Activated CD4-positive, CD25-positive, alpha-beta regulatory T cell treated with anti-CD3 and anti-CD28 coated beads, Interleukin-2, amount 50 U/mL, for 72 hours (primary cell): ENCODE measurements around the gene FKBP10.

Source experiments
- DNase-seq: peaks from one replicate; pipeline ENCODE4 v3.0.0; 2021

Gene FKBP10

DNA sequence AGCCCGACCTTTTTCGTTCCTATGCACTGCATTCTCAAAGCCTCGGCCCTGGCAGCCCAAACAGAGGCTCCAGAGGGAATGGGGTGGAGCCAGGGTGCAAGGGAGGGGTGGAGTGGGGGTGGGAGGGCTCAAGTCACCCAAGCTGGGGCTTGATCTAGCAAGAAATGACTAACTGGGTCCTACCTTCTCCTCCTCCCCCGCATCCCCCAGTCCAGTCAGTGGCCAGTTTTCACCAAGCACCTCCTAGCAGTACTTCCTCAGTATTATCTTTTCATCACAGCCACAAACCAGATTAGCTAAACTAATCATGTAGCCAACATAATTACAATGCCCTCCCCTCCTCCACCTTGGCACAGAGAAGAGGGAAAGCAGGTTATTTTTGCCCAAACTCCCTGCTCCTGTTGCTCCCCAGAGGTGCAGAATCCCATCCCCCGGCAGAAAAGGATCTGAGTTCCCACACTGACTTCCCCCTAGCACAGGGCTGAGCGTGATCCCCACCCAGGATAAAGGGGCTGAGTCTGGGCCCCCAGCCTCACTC, 28.5 kb upstream of the FKBP10 start:
- no peak for DNase-seq

DNA sequence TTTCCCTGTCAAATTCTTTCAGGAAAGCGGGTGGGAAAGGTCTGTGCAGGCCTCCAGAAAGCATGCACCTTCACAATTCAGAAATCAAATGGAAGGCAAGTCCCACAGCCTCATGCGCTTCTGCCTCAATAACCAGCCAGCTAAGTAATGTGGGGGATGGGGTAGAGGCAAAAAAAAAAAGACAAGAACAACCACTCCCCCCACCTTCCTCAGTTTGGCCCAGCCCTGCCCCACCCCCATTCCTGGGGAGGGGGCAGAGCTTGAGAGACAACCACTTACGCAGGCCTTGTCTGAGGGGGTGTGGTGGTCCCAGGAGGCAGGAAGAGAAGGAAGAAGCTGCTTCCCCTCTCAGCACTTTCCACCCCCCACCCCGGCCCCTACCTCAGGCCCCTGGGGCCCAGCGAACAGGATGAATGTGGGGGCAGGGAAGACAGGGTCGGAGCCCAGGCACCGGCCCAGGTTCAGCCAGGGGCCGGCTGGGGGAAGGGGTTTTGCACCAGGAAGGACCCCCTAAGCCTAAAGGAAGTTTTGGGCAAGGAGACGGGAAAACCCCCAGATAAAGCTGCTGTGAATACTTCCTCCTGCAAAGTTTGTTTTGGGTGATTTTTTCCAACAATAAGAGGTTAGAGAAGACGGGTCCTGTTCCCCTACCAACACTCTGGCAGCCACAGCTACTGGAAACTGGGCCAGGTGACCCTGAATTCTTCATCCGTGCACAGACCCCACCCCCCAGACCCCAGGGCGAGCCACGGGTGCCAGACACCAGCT, 27.5 kb upstream of the FKBP10 start:
- DNase-seq = no peak

DNA sequence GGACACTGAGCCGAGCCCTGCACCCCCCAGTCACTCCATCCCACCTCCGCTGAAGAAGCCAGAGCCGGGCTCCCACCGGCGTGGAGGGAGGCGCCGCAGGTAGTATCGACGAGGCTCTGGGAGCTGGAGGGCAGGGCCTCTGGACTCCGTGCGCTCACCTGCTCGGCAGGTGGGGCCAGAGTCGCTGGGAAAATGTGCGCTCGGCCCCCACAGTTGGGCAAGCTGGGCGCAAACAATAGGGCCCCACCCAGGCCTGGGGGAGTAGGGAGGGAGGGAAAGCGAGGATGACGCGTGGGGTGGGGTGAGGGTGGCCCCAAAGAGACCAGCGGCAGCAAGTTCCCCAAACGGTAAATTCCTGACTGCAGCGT, 27.0 kb upstream of the FKBP10 start:
- DNase-seq = no peak

DNA sequence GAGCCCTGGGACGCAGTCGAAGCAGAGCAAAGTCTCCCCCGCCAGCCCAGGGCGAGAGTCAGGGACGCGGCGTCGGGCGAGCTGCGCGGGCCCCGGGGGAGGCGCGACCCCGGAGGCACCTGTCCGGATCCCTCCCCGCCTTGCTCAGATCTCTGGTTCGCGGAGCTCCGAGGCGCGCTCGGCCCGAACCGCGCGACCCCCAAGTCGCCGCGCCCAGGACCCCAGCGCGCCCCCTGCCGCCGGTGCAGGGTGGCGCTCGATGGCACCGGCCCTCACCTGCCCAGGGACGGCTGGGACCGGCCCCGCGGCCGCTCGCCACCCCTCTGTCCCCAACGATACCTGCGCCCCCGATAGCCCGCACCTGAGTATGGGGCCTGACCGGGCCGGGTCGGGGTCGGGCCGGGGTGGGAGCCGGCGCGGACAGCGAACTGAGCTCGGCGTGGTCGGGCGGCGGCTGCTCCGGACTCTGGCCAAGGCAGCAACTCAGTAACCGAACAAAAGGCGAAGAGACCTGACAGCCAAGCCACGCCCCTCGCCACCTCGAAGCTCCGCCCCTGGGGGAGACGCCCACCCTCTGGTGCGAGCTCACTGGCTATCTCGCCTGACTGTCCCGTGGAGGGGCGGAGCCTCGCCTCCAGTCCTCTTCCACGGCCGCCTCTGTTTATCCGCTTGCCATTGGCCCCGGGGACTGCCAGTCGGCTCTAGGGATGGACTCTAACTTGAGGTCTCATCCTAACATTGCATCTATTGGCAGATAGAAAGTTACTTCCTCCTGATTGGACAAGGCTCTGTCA, 26.4 kb upstream of the FKBP10 start, which contains the start of gene JUP:
JUP (minus strand) TSS at position 485 of the 794 bp plus-strand sequence. CDS start 14,857 bp downstream, outside the sequence.
- peak; percentile 88 for DNase-seq

DNA sequence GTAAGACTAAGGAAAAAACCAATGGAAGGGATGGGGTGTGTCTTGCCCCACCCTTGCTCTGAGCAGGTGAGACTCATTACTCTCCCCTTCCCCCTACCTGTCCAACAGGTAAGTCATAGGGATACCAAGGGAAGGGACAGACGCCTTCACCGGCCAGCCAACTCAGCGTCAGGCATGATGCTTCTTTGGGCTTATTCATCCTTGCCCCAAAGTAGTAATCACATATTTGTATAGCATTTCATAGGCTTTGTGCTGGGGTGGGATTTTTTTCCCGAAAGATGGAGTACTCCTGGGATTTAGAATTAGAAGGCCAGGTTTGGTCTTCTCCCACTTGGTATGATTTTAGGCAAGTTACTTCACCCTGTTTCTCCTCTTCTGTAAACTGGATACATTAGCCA, 25.8 kb upstream of the FKBP10 start:
- DNase-seq = no peak

DNA sequence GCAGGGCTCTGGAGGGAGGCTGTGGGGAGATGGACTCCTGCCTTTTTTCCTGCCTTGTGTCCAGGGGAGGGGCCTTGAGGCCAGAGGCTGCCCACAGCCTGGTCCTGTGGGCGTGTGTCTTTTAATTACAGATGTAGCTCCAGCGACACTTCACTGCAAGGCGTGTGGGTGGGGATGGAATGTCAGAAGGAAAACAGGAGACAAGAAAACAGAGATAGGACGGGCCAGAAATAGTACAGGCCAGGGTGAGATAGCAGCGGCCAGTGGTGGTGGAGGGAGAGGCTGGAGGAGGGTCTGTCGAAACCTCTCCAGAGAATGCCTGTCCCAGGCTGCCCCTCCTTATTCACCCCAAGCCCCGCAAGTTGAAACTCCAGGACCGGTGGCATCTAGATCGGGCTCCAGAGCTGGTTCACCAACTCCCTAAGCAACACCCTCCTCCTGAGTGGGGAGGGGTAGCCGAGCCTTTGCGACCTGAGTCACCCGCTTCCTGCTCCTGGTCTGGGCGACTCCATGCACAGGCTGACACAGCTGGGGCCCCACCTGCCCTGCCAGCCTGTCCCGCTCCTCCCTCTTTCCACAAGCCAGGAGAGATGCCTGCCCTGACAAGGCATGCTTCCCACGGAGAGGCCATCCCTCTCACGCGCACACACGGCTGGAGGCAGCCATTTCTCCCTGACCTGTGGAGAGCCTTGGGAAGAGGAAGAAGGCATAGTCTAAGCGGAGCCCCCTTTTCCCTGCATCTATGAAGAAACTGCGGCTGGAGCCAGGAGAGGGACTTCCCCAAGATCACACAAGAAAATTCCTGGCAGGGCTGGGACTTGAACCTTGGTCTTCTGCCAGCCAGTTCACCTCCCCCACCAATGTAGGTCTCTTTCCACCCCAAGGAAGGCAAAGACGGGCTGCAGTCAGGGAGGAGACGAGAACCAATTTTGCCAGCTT, 19.7 kb upstream of the FKBP10 start:
- DNase-seq = no peak

DNA sequence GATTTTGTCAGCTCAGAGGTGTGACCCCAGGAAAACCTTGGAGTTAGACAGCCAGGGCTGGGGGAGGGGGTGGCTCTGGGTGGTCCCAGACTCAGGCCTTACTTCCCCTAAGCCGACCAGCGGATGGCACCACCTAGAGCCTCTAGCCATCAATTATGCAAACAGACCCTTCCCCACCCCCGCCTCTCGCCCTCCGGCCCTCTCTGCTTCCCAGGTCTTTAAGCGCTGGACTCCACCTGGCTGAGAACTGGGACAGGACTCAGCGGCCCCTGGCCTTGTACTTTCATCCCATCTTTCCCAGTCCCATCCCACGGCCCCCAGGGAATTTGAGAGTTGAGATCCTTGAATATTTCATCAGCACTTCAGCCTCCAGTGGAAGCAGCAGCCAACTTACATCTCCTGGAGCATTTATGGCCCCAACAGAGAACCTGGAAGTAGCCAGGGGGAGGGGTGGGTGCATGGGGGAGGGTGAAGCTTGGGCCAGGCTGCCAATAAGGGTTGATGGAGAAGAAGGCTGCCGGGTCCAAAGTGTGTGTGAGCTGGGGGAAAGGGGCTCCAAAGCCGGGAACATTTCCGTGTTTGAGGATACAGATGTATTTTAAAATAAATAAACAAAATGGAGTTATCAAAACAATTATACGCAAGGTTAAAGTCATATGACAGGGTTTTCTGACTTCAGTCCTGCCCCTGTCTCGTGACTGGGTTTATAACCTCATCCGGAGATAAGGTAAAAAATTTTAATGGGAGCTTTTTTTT, 18.8 kb upstream of the FKBP10 start:
- no peak for DNase-seq

DNA sequence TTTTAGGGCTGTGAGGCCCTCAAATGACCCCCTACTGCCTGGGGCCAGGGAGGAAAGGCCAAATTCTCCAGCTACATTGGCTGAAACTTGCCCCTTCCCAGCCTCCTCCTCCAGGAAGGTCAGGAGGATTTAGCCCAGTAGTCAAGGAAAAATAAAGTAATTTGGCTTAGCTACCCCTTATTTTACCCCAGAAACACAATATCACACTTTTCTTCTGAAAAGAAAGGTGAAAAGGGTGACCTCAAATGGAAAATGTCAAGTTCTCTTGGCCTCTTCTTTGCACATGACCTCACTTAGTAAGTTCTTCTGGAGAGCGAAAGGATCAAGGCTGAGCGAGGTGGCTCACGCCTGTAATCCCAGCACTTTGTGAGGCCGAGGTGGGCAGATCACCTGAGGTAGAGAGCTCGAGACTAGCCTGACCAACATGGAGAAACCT, 18.2 kb upstream of the FKBP10 start:
- no peak for DNase-seq

DNA sequence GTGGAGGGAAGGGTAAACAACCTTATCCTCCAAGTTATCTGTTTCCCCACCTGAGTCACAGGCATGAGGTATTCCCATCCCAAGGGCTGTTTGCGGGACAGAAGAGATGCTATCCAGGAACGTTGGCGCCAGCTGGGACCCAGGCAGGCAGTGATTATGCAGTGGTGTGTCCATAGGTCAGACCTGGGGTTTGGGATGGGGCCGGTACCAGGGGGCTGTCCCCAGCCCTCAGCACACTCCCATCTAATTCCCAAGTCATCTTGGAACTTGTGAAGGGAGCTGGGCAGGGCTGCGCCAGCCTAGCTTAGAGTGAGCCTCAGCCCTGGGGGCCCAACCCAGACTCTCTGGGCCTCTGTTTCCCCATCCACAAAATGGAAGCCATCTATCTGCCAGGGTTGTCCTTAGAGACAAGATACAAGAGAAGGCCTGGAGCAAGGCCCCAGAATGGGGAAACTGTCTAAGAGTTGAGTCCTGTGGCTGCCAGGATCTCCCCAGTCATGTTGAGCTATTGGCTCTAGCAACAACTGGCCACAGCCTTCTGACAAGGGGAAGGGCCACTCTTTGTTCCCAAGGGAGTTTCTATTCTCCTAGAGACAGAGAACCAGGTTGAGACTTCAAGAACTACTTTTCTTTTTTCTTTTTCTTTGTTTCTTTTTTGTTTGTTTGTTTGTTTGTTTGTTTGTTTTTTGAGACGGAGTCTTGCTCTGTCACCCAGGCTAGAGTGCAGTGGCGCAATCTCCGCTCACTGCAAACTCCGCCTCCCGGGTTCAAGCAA, 16.5 kb upstream of the FKBP10 start:
- DNase-seq = no peak

DNA sequence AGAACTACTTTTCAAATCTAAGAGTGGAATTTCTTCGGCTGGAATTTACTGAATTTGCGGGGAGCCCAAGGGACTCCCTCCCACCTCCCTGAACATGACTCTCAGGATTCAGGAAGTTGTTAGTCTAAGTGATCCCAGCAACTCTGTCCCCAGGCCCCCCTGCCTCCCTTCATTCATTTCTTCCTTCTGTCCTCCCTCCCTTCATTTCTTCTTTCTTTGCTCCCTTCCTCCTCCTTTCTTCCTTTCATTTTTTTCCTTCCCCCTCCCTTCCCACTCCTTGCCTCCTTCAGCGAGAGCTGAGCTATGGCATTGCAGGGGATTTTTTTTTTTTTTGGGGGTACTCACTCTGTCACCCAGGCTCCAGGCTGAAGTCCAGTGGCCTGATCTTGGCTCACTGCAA, 15.4 kb upstream of the FKBP10 start:
- DNase-seq = no peak

DNA sequence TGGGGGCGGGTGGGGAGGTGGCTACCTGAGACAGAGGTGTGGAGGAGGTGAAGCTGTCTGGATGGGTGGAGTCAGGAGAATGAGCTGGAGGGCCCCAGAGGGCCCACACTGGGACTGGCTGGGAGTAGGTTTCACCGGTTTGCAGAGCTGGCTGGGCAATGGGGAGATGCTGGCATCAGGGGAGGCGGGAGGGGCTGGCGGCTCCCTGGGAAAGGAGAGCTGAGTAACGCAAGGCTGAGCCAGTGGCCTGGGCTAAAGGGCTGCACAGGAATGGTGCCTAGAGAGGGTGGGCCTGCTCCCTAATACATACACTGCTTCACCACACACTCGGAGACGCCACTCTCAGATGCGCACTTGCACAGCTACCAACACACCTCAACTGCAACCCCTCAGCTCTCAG, 13.4 kb upstream of the FKBP10 start:
- no peak for DNase-seq

DNA sequence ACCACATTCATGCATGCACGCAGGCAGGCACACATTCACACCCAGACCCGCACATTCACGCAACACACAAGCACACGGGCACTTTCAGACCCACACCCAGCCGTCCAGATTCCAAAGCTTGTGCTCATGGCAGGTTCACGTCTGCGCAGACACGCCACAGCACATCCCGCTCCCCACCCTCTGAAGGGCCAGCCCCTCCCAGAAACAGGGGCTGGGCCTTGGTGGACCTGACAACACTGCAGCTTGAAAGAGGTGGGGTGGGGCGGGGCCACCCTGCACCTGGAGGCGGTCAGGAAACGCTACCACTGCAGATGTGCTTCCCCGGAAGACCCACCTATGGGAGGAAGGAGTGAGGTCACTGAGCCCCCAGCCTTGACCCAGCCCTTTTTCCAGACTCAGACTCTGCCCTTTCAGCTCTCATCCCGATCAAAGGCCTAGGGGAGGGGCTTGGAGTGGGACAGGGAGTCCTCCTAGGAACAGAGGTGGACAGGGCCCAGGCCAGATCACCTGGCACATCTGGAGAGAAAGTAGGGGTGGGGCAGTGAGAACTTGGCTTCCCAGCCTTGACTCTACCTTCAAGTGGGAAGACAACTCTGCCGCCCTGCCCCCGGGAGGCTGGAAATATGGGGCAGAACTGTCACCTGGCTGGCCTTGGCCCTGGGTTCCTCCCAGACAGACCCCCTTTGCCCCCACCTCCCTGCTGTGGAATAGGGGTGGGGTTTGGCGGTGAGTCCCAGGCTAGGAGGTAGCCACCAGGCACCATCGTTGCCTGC, 12.0 kb upstream of the FKBP10 start:
- no peak for DNase-seq

DNA sequence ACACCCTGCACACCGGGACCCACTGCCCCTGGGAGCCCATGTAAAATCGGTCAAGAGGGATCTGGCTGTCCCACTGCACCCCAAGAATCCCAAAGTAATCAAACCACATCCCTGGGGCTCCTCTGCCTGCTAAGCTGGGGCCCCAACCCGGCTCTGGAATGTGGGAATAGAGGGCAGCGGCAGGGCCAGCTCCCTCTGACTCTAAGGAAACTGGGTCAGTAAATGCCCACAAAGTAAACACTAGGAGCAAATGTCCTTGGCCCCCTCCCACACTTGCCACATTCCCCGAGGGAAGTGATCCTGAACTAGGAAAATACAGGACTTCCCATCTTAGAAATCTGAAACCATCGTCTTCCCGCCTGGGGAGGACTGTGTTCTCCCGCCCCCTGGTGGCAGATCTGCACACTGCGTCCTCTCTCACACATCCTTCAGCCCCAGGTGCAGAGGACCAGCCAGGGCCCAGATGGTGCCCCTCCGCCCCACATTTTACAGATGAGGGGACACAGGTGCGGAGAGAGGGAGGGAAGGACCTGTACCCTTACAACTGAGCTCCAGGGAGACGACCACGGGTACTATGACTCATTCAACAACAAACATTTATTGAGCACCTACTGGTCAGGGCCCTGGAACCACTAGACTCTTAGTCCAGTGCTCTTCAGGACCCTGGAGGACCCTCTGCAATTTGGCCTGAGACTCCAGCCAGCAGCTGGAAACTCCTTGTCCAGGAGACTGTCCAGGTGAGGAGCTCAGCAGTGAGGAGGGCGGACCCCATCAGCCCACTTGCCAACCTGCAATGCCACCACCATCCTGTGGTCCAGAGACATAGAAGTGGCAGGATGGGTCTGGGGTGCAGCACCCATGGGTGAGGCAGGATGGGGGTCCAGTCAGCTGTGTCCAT, 11.2 kb upstream of the FKBP10 start:
- peak; percentile 78 for DNase-seq

DNA sequence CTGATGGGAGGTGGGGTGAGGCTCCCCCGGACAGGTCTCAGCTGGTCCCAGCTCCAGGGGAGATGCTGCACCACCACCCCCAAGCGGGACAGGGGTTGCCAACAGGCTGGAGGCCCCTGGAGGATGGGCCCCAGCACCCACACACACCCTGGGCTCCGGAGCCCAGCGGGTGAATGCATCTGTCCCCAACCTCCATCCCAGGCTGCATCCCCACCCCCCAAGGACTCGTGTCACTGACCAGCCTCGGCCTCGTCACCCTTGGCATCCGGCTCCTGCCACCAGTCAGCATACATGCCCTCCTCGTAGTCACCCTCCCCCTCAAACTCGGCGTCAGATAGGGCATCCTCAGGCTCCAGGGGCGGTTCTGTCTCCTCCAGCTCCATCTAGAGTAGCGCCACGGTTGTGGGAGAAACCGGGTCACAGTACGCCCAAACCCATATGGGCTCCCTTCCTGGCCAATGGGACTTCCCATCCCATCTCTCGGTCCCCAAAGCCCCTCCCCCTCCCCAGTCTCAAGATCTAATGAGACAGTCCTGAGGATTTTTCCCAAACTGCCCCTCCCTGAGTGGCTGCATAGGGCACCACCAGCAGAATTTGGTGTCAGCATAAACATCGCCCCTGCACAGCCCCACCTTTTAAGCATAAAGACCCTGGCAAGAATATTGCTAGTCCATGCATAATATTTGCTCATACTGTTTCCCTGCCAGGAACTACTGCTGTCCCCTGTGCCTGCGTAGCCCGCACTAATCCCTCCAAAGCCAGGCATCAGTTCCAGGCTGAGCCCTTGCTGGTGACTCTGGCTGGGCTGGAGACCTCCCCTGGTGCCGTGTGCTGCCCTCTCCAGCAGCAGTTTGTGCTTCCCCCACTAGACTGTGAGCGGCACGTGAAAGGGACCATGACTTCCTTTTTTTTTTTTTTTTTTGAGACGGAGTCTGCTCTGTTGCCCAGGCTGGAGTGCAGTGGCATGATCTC, 9.5 kb upstream of the FKBP10 start:
- no peak for DNase-seq

DNA sequence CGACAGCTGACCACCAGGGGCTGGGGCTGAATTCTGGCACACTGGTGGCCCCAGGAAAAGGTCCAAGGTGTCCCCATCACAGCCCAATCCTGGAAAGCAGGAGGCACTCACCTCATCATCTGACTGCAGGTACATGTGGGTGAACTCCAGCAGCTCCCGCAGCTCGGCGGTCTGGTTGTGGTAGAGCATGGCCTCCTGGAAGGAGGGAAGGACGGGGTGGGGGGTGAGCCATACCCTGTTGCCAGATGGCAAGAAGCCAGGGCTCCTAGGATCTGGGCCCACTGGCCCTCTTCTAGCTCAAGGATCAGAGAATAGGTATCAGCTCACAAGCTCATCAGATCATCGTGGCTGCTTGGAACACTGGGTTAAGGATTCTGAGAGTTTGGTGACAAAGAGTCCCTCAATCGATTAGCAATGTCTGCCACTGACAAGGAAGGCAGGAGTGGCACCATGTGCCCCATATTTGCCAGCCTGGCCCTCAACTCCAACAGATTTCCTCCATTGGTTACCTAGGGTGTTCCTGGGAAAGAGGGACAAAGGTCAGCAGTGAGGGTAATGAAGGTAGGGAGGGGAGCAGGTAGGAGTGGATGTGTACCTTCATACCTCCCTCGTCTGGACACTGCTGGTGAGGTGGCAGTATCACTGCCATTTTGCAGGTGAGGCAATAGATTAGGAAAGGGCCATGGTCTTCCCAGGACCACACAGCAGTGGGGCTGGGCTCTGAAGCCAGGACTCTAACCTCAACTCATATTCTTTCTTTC, 5.9 kb upstream of the FKBP10 start:
- no peak for DNase-seq

DNA sequence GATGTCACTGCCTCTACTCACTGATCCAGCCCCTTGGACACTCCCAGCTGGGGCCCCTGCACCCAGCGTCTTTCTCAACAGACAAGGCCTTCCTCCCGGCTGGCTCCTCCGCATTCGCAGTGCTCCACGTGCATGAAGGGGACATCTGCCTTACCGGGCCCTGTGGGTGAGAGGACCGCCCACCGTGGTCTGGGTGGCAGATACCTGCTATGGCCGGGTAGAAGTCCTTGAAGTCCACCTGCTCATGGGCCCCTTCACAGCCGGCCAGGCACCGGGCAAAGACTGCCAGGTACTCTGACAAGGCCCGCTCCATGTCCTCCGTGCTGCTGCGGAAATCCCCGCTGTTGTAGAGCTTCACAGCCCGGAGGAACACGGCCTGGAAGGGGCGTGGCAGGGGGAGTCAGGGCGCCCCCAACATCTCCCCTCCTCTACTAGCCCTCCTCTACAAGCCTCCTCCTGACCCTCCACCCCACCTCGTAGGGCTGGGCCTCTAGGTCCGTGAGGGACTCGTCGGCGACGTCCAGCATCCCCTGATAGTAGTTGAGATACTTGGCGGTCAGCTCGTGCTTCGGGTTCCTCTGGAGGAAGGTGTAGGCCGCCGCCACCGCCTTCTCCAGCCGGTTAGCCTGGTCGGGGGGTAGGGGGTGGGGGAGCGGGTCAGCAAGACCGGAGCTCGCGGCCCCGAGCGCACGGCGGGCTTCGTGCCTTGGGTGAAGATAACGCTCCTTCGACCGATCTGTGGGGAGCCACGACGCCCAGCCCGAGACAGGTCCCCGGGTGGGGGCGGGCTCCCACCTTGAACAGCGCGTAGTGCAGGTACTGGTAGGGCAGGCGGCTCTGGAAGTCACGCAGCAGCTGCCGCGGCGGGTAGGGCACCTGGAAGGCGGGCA, 1.9 kb upstream of the FKBP10 start:
- no peak for DNase-seq
